Measurements from ENCODE around the gene RNF208.
A peak's percentile ranks its signal among the peaks of the same experiment; 100 is the strongest.

Gene RNF208

GRCh38 chr9:137237759-137238726 lies 16.0 kb upstream of the RNF208 start (continued):
- TF ChIP-seq ZNF133 (tag by site-specific recombination; IDR thresholded peaks at IDR 0.05) (no peak), YY1 (tag by site-specific recombination; IDR thresholded peaks at IDR 0.05) (no peak), ZNF366 (tag by site-specific recombination; conservative IDR thresholded peaks at IDR 0.05) (no peak), ZNF843 (tag by site-specific recombination; IDR thresholded peaks at IDR 0.05) (no peak), ZNF558 (tag by site-specific recombination; IDR thresholded peaks at IDR 0.05) (no peak), ZNF645 (tag by site-specific recombination; IDR thresholded peaks at IDR 0.05) (no peak), GLIS2 (tag by site-specific recombination; IDR thresholded peaks at IDR 0.05) (peak; percentile 63), ZNF280D (tag by site-specific recombination; IDR thresholded peaks at IDR 0.05) (no peak), ZNF174 (tag by site-specific recombination; IDR thresholded peaks at IDR 0.05) (no peak), ZNF391 (tag by site-specific recombination; IDR thresholded peaks at IDR 0.05; ENCODE audit: borderline replicate concordance, low read depth) (no peak)

- H3K27ac ChIP-seq (ENCODE audit: extremely low read depth, low read depth, low read length), result no peak overlapping the region
- H3K9me3 ChIP-seq (ENCODE audit: control insufficient read depth, insufficient read depth, low read depth, low read length), result no peaks in the 10 kb centered on the region
- POLR2A ChIA-PET, result interaction anchor here (0.5 to 11.5 kb wide), 22 partner anchors 8 to 190 kb away, joined by 3 to 336 read pairs (median 4); partner anchors contain the start of genes ANAPC2, CYSRT1, EXD3 and MAN1B1
- H3K4me3 ChIP-seq (ENCODE audit: low read depth, low read length), result no peak overlapping the region; the same call in 1 of the 2 replicates
- peaks cover 3% of the 10 kb centered on the region; the same call in 1 of the 2 replicates for H3K4me1 ChIP-seq (ENCODE audit: control insufficient read depth, insufficient read depth, low read length)
- H3K36me3 ChIP-seq (ENCODE audit: control insufficient read depth in 2 of 2, insufficient read depth in 1 of 2, low read length in 2 of 2), result peaks cover 0 to 11% of the 10 kb centered on the region in 2 experiments; a peak in 1 of 3 replicates
- CTCF ChIA-PET, result interaction anchor here (0.6 to 3.4 kb wide), 82 partner anchors 8 to 500 kb away, joined by 3 to 45 read pairs (median 5); partner anchors contain the start of genes ANAPC2, CYSRT1, DPH7 and LCN8
- TF ChIP-seq ZBTB8A (tag by site-specific recombination; IDR thresholded peaks at IDR 0.05) (0 out of 2 replicates have a peak, but pooled peaks have one; percentile 39), GLI4 (tag by site-specific recombination; IDR thresholded peaks at IDR 0.05) (peak; percentile 10; the same call in 1 of the 2 replicates), MZF1 (tag by site-specific recombination; IDR thresholded peaks at IDR 0.05; ENCODE audit: borderline replicate concordance) (no peak), ZNF560 (tag by site-specific recombination; IDR thresholded peaks at IDR 0.05; ENCODE audit: borderline replicate concordance) (no peak), ZNF791 (tag by site-specific recombination; IDR thresholded peaks at IDR 0.05) (no peak), ZBTB48 (tag by site-specific recombination; IDR thresholded peaks at IDR 0.05) (0 out of 2 replicates have a peak, but pooled peaks have one; percentile 1), ZNF48 (tag by site-specific recombination; IDR thresholded peaks at IDR 0.05) (no peak), ZNF423 (tag by site-specific recombination; IDR thresholded peaks at IDR 0.05) (0 out of 2 replicates have a peak, but pooled peaks have one; percentile 7), ZNF645 (tag by site-specific recombination; IDR thresholded peaks at IDR 0.05) (0 out of 2 replicates have a peak, but pooled peaks have one; percentile 4), ZBTB20 (tag by site-specific recombination; IDR thresholded peaks at IDR 0.05) (0 out of 2 replicates have a peak, but pooled peaks have one; percentile 2), GLIS2 (tag by site-specific recombination; IDR thresholded peaks at IDR 0.05) (peak; percentile 75), ZNF830 (tag by site-specific recombination; IDR thresholded peaks at IDR 0.05; ENCODE audit: low read depth) (no peak), ZNF391 (tag by site-specific recombination; IDR thresholded peaks at IDR 0.05; ENCODE audit: borderline replicate concordance, low read depth) (no peak), PATZ1 (tag by site-specific recombination; IDR thresholded peaks at IDR 0.05) (peak; percentile 31; the same call in 1 of the 2 replicates), ZNF843 (tag by site-specific recombination; IDR thresholded peaks at IDR 0.05) (0 out of 2 replicates have a peak, but pooled peaks have one; percentile 7), GLIS1 (tag by site-specific recombination; IDR thresholded peaks at IDR 0.05) (peak; percentile 97), ZNF548 (tag by site-specific recombination; IDR thresholded peaks at IDR 0.05) (no peak)
- TF ChIP-seq, protein P1, sequence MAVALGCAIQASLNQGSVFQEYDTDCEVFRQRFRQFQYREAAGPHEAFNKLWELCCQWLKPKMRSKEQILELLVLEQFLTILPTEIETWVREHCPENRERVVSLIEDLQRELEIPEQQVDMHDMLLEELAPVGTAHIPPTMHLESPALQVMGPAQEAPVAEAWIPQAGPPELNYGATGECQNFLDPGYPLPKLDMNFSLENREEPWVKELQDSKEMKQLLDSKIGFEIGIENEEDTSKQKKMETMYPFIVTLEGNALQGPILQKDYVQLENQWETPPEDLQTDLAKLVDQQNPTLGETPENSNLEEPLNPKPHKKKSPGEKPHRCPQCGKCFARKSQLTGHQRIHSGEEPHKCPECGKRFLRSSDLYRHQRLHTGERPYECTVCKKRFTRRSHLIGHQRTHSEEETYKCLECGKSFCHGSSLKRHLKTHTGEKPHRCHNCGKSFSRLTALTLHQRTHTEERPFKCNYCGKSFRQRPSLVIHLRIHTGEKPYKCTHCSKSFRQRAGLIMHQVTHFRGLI (tag by site-specific recombination; IDR thresholded peaks at IDR 0.05), result no peak
Observed at GRCh38 chr9:137236936-137237421, 14.9 kb upstream of the RNF208 start.

Measured in HEK293 (cell line).